Adipose tissue (tissue), 3 donors: ENCODE measurements around the gene IGFN1. TPM values are rescaled to one million over a fixed set of nuclear protein-coding genes. Genes with fewer than 3 reads are reported as not detected.

Experiments
- H3K27ac ChIP-seq: one replicate; pipeline ENCODE4 v1.5.1; 2013; ENCODE audit warnings: low read depth, low read length
- WGBS, 3 donors: extraction: QIAGEN DNeasy Blood & Tissue Kit; methylation state at CpG; one replicate each; pipeline ENCODE4 v1.1.7; 2013; 5-methylcytosine and 5-hydroxymethylcytosine counted together
- polyA plus RNA-seq, 3 donors: library from polyadenylated mRNA; stranded (reverse); fragments of 200-250 nt; gene quantifications; one replicate each; pipeline ENCODE4 v1.2.3, GENCODE V29; 2013
- donor health status: healthy with polysubstance abuse.
- donor health status: Bipolar disorder and iron deficiency.
- donor health status: healthy.

Gene IGFN1
- polyA plus RNA-seq, 3 donors = 0.06 to 13.3 (median 0.11) TPM

DNA sequence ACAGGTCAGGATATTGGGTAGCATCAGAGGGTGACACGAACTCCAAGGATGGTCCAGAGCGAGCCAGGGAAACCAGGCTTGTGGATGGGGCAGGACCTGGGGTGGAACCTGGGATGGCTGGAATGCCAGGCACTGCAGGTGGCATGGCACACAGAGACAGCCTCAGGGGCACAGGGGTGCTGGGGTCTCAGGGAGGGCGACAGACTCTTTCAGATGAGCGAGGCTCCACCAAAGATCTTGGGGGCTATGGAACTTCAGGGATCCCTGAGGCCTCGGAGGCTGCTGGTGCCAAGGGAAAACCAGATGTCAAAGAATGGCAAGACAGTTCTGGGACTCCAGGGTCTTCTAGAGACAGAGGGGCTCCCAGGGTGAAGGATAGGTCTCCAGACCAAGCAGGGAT lies 21.4 kb downstream of the IGFN1 start:
- H3K27ac ChIP-seq = no peak overlapping the region
- WGBS, 3 donors = 89 to 92% (median 92%) methylated on average over 5 of the region's 5 CpGs

DNA sequence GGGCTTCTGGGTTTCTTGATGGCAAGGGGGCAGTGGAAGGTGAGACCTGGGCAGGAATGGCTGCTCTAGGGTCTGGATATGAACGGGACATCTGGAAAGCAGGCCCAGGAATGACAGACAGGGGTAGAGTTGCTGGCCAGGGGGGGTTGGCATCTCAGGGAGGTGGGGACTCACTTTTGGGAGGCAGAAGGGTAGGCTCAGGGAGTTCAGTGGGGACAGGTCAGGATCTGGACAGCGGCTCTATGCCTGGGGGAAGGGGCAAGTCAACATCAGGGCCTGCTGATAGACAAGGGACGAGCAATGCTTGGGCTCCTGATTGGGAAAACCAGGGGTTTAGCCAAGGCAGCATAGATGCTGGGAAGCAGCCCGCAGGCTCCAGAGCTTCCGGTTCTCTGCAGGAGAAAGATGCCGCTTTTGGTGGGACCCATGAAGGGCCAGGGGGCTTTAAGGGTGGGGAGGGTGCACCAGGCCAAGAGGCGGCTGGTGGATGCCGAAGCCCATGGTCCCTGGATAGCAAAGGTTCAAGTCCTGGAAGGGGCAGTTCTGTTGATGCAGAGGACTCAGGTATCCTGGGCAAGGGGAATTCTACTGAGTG lies 21.9 kb downstream of the IGFN1 start:
- WGBS, 3 donors = 95 to 97% (median 95%) methylated on average over 8 of the region's 8 CpGs

GRCh38 chr1:201213106-201213770 lies 22.6 kb downstream of the IGFN1 start:
- WGBS, 3 donors = 86 to 90% (median 87%) methylated on average over 5 to 6 of the region's 6 CpGs
- H3K27ac ChIP-seq = no peak overlapping the region

More for the DNA sequence above, 21.9 kb downstream of the IGFN1 start:
- no peak overlapping the region for H3K27ac ChIP-seq

- no peak overlapping the region for H3K27ac ChIP-seq
- 80 to 99% (median 89%) methylated on average over 7 of the region's 7 CpGs for WGBS, 3 donors
These were observed 23.3 kb downstream of the IGFN1 start for GRCh38 chr1:201213926-201214325.

DNA sequence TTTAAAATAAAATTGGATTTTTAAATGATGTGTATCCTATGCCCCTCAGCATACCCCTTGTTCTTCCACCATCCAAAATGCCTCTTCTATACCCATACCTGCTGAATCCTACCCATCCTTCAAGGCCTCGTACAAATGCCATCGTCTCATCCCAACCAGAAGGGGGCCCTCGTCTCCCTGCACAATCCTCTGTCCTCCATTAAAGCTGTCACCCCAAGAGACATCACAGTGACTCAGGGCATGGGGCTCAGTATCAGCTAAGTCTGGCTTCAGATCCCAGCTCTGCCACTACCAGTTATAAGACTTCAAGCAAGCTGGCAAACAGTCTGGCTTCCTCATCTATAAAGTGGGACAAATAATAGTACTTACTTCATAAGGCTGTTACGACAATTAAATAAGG lies 23.8 kb downstream of the IGFN1 start:
- H3K27ac ChIP-seq = no peak overlapping the region
- 70 to 76% (median 76%) methylated on average over 4 of the region's 4 CpGs for WGBS, 3 donors

DNA sequence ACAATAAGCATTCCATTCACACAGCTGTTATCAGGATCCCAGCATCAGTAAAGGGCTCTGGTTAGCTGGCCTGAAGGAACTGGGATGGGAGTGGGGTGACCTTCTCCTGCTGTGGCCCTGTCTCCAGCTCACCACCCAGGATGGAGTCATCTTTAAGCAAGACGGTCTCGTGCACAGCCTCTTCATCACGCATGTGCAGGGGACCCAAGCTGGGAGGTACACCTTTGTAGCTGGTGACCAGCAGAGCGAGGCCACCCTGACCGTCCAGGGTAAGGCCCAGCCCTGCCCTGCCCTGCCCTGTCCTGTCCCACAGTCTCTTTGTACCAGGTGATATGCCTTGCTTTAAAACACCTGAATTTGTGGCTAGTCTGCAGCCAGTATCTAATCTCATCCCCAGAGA lies 24.3 kb downstream of the IGFN1 start:
- 76 to 92% (median 81%) methylated on average over 5 of the region's 5 CpGs for WGBS, 3 donors
- no peak overlapping the region for H3K27ac ChIP-seq

- 89 to 95% (median 92%) methylated on average over 12 of the region's 12 CpGs for WGBS, 3 donors
- H3K27ac ChIP-seq = no peak overlapping the region
These were observed 25.1 kb downstream of the IGFN1 start for GRCh38 chr1:201215531-201216357.

- H3K27ac ChIP-seq = no peak overlapping the region
- 79 to 86% (median 81%) methylated on average over 18 to 20 of the region's 20 CpGs for WGBS, 3 donors
These were observed 25.9 kb downstream of the IGFN1 start for GRCh38 chr1:201216395-201217085.

DNA sequence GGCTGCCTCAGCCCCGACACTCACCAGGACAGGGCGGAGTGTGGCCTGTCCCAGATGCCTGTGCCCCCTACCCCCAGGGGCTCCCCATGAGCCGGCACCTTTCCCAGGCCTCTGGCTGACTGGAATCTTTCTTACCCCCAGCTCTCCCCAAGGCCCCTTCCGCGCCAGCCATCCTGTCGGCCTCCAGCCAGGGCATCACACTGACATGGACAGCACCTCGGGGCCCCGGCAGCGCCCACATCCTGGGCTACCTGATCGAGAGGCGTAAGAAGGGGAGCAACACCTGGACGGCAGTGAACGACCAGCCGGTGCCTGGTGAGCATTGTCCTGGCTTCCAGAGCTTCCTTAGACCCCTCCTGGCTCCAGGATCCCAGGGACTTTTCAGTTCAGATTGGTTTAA lies 26.5 kb downstream of the IGFN1 start:
- WGBS, 3 donors = 90 to 95% (median 92%) methylated on average over 13 to 14 of the region's 14 CpGs
- no peak overlapping the region for H3K27ac ChIP-seq

- no peak overlapping the region for H3K27ac ChIP-seq
- 85 to 87% (median 85%) methylated on average over 3 of the region's 3 CpGs for WGBS, 3 donors
These were observed 27.2 kb downstream of the IGFN1 start for GRCh38 chr1:201217851-201218250.

GRCh38 chr1:201218409-201218808 lies 27.8 kb downstream of the IGFN1 start:
- H3K27ac ChIP-seq = no peak overlapping the region
- 85 to 93% (median 90%) methylated on average over 10 of the region's 10 CpGs for WGBS, 3 donors

GRCh38 chr1:201219481-201220387 lies 29.1 kb downstream of the IGFN1 start:
- no peak overlapping the region for H3K27ac ChIP-seq
- 92 to 94% (median 94%) methylated on average over 7 of the region's 7 CpGs for WGBS, 3 donors

GRCh38 chr1:201220388-201220715 lies 29.7 kb downstream of the IGFN1 start:
- 90 to 100% (median 91%) methylated on average over 1 of the region's 1 CpG for WGBS, 3 donors
- no peak overlapping the region for H3K27ac ChIP-seq

DNA sequence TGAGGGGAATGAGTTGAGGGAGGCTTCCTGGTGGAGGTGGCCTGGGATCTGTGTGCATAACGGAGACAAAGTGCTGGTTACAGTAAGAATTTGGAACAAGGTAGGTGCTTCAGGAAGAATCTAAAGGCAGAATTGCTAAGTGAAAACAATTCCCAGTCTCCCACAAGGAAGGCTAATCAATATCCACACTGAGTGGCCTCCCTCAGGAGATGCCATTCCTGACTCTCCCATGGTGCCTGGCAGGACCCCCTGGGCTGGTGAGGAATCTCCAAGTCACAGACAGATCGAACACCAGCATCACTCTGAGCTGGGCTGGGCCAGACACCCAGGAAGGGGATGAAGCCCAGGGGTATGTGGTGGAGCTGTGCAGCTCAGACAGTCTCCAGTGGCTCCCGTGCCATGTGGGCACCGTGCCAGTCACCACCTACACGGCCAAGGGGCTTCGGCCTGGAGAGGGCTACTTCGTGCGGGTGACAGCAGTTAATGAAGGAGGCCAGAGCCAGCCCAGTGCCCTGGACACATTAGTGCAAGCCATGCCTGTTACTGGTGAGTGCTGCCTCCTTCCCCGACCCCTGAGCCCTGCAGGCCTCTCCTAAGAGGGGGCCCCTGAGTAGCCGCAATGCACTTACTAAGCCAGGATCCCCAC lies 30.7 kb downstream of the IGFN1 start:
- WGBS, 3 donors = 84 to 92% (median 85%) methylated on average over 10 of the region's 10 CpGs
- H3K27ac ChIP-seq = no peak overlapping the region

DNA sequence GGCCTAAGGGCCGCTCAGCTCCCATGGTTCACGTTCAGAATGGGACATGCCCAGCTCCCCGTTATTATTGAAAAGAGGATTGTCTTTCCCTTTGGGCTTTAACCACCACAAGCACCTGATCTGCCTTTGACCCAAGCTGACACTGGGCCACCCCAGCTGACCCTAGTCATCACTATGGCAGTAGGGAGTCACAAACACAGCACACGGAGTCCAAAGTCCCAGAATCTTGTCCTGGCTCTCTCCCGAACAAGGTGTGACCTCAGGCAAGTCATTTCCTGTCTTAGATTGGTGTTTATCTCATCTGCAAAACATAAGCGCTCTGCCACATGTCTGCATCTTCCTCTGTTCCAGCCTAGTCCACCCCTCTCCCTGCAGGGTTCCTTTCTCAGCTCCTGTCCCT lies 31.5 kb downstream of the IGFN1 start:
- no peak overlapping the region for H3K27ac ChIP-seq
- 85 to 90% (median 86%) methylated on average over 6 of the region's 6 CpGs for WGBS, 3 donors

- WGBS, 3 donors = 83 to 87% (median 86%) methylated on average over 16 to 17 of the region's 17 CpGs
- no peak overlapping the region for H3K27ac ChIP-seq
These were observed 33.4 kb downstream of the IGFN1 start for GRCh38 chr1:201223852-201224665.
